Measurements from ENCODE around the gene HSD17B1.
A peak's percentile ranks its signal among the peaks of the same experiment; 100 is the strongest.

HSD17B1 gene

GRCh38 chr17:42586514-42587230, 33.9 kb downstream of the HSD17B1 start:
- DNase-seq (ENCODE audit: low spot score): peak; percentile 65
- TF ChIP-seq CTCF (IDR thresholded peaks at IDR 0.05; ENCODE audit: extremely low read depth, missing control alignments): no peak

DNA sequence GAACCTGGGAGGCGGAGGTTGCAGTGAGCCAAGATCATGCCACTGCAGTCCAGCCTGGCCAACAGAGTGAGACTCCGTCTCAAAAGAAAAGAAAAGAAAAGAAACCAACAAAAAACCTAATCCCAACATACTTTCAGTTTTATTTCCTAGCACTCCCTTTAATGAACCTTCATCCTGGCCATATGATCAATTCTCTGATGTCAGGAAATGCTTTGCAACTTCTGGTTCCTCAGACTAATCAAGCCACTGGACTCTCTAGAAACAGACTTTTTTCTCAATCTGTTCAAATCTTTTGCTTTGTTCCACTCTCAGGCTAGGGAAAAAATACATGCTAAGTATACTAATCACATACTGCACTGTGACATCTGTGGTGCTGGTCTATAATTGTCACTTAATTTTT, 38.2 kb downstream of the HSD17B1 start:
- no peak for TF ChIP-seq CTCF (IDR thresholded peaks at IDR 0.05; ENCODE audit: extremely low read depth, missing control alignments)
- no peak for DNase-seq (ENCODE audit: low spot score)

DNA sequence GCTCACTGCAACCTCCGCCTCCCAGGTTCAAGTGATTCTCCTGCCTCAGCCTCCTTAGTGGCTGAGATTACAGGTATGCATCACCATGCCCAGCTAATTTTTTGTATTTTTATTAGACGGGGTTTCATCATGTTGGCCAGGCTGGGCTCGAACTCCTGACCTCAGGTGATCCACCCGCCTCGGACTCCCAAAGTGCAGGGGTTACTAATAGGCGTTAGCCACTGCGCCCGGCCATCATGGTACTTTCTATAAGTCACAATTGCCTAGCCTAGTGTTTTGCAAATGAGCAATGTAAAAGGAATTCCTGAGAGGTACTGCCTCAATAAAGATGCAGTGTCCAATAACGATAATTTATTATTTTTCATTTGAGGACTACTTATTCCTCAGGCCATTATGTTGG, 38.7 kb downstream of the HSD17B1 start:
- DNase-seq (ENCODE audit: low spot score): no peak
- TF ChIP-seq CTCF (IDR thresholded peaks at IDR 0.05; ENCODE audit: extremely low read depth, missing control alignments): no peak

GRCh38 chr17:42596386-42596785, 43.7 kb downstream of the HSD17B1 start:
- no peak for DNase-seq (ENCODE audit: low spot score)
- no peak for TF ChIP-seq CTCF (IDR thresholded peaks at IDR 0.05; ENCODE audit: extremely low read depth, missing control alignments)

- no peak for TF ChIP-seq CTCF (IDR thresholded peaks at IDR 0.05; ENCODE audit: extremely low read depth, missing control alignments)
- DNase-seq (ENCODE audit: low spot score): no peak
Observed at GRCh38 chr17:42598905-42599304, 46.2 kb downstream of the HSD17B1 start.

DNA sequence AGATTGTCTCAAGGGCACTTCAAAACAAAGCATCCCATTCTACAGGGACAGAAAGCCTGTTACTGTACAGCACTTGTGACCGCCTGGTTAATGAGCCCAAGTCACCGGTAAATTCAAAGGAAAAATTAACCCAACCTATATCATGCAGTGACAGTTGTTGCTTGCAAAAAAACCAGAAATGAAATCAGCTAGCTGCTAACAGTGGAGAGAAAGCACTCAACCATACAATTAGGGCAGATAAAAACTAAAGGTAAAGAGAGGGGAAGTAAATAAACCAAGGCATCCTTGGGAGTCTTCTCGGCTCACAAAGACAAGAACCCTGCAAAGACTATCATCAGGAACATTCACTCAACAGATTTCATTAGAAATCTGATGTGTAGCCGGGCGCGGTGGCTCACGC, 50.6 kb downstream of the HSD17B1 start:
- TF ChIP-seq CTCF (IDR thresholded peaks at IDR 0.05; ENCODE audit: extremely low read depth, missing control alignments): no peak
- no peak for DNase-seq (ENCODE audit: low spot score)

Measured in GM20000 (cell line).